Measurements from ENCODE around the gene ELK4. TPM values are rescaled to one million over a fixed set of nuclear protein-coding genes. Genes with fewer than 3 reads are reported as not detected.
A peak's percentile ranks its signal among the peaks of the same experiment; 100 is the strongest.

The ELK4 gene
- total and polyA plus RNA-seq, 2 of the 13 experiments (the other 11 are each of a cell fraction or from before 2014, with no cell fraction given): 8.3 to 13.1 TPM

DNA sequence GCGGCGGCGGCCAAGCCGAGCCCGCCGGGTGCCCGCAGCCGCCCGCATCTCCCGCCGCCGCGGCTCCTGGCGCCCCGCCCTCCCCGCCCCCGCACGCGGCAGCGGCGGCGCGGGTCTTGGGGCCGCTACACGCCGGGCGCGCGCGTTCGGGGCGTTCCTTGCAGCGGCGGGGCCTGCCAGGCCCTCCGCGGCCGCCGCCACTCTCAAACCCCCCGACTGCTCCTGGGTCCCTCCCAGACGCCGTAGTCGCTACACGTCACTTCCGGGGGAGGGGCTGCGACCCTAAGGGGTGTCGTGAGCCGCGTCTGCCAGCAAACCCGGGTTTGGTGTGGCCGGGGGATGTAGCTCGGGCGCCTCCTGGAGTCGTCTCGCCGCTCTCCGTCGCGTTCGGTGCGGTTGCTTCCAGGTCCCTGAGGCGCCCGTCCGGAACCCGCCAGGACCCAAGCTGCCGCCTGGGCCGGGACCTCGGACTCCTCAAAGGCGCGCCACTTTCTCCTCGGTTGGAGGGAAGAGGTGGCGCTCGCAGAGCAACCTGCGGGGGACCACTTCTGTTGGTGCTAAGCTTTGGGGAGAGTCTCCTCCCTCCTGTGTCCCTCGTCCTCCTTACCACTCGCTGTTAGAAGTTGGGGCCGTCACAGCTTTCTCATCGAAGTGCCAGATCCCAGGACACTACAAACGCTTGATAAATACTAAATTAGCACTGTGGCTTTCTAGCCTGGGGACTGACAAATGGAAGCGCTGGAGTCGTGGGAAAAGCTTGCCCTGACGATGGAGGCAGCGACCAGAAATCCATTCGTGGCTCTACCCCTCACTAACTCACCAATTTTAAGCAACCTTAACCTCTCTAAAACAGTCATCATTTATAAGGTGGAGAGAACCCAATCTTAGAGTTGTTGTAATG, at the start of gene ELK4 (continued):
- TF ChIP-seq, protein P1, sequence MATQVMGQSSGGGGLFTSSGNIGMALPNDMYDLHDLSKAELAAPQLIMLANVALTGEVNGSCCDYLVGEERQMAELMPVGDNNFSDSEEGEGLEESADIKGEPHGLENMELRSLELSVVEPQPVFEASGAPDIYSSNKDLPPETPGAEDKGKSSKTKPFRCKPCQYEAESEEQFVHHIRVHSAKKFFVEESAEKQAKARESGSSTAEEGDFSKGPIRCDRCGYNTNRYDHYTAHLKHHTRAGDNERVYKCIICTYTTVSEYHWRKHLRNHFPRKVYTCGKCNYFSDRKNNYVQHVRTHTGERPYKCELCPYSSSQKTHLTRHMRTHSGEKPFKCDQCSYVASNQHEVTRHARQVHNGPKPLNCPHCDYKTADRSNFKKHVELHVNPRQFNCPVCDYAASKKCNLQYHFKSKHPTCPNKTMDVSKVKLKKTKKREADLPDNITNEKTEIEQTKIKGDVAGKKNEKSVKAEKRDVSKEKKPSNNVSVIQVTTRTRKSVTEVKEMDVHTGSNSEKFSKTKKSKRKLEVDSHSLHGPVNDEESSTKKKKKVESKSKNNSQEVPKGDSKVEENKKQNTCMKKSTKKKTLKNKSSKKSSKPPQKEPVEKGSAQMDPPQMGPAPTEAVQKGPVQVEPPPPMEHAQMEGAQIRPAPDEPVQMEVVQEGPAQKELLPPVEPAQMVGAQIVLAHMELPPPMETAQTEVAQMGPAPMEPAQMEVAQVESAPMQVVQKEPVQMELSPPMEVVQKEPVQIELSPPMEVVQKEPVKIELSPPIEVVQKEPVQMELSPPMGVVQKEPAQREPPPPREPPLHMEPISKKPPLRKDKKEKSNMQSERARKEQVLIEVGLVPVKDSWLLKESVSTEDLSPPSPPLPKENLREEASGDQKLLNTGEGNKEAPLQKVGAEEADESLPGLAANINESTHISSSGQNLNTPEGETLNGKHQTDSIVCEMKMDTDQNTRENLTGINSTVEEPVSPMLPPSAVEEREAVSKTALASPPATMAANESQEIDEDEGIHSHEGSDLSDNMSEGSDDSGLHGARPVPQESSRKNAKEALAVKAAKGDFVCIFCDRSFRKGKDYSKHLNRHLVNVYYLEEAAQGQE (IDR thresholded peaks at IDR 0.05; ENCODE audit: borderline replicate concordance in 1 of 2, low read depth in 1 of 2, low read length in 2 of 2): peak in 1 of 2 experiments; percentile 59; a peak in 1 of 4 replicates
- TF ChIP-seq, protein P2, sequence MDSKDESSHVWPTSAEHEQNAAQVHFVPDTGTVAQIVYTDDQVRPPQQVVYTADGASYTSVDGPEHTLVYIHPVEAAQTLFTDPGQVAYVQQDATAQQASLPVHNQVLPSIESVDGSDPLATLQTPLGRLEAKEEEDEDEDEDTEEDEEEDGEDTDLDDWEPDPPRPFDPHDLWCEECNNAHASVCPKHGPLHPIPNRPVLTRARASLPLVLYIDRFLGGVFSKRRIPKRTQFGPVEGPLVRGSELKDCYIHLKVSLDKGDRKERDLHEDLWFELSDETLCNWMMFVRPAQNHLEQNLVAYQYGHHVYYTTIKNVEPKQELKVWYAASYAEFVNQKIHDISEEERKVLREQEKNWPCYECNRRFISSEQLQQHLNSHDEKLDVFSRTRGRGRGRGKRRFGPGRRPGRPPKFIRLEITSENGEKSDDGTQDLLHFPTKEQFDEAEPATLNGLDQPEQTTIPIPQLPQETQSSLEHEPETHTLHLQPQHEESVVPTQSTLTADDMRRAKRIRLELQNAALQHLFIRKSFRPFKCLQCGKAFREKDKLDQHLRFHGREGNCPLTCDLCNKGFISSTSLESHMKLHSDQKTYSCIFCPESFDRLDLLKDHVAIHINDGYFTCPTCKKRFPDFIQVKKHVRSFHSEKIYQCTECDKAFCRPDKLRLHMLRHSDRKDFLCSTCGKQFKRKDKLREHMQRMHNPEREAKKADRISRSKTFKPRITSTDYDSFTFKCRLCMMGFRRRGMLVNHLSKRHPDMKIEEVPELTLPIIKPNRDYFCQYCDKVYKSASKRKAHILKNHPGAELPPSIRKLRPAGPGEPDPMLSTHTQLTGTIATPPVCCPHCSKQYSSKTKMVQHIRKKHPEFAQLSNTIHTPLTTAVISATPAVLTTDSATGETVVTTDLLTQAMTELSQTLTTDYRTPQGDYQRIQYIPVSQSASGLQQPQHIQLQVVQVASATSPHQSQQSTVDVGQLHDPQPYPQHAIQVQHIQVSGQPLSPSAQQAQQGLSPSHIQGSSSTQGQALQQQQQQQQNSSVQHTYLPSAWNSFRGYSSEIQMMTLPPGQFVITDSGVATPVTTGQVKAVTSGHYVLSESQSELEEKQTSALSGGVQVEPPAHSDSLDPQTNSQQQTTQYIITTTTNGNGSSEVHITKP (CRISPR knock-in tag; IDR thresholded peaks at IDR 0.05; ENCODE audit: low read depth): peak; percentile 75; the same call in 1 of the 2 replicates
- TF ChIP-seq FOXC1 (CRISPR knock-in tag; IDR thresholded peaks at IDR 0.05; ENCODE audit: borderline replicate concordance) (peak; percentile 87; the same call in 1 of the 2 replicates), ZNF747 (CRISPR knock-in tag; IDR thresholded peaks at IDR 0.05; ENCODE audit: borderline replicate concordance) (peak; percentile 63; the same call in 1 of the 2 replicates), ZNF136 (CRISPR knock-in tag; IDR thresholded peaks at IDR 0.05; ENCODE audit: low read depth) (peak; percentile 71; the same call in 1 of the 2 replicates)
- TF ChIP-seq, protein P3, sequence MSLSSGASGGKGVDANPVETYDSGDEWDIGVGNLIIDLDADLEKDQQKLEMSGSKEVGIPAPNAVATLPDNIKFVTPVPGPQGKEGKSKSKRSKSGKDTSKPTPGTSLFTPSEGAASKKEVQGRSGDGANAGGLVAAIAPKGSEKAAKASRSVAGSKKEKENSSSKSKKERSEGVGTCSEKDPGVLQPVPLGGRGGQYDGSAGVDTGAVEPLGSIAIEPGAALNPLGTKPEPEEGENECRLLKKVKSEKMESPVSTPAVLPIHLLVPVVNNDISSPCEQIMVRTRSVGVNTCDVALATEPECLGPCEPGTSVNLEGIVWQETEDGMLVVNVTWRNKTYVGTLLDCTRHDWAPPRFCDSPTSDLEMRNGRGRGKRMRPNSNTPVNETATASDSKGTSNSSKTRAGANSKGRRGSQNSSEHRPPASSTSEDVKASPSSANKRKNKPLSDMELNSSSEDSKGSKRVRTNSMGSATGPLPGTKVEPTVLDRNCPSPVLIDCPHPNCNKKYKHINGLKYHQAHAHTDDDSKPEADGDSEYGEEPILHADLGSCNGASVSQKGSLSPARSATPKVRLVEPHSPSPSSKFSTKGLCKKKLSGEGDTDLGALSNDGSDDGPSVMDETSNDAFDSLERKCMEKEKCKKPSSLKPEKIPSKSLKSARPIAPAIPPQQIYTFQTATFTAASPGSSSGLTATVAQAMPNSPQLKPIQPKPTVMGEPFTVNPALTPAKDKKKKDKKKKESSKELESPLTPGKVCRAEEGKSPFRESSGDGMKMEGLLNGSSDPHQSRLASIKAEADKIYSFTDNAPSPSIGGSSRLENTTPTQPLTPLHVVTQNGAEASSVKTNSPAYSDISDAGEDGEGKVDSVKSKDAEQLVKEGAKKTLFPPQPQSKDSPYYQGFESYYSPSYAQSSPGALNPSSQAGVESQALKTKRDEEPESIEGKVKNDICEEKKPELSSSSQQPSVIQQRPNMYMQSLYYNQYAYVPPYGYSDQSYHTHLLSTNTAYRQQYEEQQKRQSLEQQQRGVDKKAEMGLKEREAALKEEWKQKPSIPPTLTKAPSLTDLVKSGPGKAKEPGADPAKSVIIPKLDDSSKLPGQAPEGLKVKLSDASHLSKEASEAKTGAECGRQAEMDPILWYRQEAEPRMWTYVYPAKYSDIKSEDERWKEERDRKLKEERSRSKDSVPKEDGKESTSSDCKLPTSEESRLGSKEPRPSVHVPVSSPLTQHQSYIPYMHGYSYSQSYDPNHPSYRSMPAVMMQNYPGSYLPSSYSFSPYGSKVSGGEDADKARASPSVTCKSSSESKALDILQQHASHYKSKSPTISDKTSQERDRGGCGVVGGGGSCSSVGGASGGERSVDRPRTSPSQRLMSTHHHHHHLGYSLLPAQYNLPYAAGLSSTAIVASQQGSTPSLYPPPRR (CRISPR knock-in tag; IDR thresholded peaks at IDR 0.05; ENCODE audit: borderline replicate concordance): peak; percentile 28; the same call in 1 of the 2 replicates
- TF ChIP-seq, protein P4, sequence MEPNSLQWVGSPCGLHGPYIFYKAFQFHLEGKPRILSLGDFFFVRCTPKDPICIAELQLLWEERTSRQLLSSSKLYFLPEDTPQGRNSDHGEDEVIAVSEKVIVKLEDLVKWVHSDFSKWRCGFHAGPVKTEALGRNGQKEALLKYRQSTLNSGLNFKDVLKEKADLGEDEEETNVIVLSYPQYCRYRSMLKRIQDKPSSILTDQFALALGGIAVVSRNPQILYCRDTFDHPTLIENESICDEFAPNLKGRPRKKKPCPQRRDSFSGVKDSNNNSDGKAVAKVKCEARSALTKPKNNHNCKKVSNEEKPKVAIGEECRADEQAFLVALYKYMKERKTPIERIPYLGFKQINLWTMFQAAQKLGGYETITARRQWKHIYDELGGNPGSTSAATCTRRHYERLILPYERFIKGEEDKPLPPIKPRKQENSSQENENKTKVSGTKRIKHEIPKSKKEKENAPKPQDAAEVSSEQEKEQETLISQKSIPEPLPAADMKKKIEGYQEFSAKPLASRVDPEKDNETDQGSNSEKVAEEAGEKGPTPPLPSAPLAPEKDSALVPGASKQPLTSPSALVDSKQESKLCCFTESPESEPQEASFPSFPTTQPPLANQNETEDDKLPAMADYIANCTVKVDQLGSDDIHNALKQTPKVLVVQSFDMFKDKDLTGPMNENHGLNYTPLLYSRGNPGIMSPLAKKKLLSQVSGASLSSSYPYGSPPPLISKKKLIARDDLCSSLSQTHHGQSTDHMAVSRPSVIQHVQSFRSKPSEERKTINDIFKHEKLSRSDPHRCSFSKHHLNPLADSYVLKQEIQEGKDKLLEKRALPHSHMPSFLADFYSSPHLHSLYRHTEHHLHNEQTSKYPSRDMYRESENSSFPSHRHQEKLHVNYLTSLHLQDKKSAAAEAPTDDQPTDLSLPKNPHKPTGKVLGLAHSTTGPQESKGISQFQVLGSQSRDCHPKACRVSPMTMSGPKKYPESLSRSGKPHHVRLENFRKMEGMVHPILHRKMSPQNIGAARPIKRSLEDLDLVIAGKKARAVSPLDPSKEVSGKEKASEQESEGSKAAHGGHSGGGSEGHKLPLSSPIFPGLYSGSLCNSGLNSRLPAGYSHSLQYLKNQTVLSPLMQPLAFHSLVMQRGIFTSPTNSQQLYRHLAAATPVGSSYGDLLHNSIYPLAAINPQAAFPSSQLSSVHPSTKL (CRISPR knock-in tag; IDR thresholded peaks at IDR 0.05): peak; percentile 57; the same call in 1 of the 2 replicates
